ENCODE results near the gene BRME1.
"Not testable (repeated sequence)": the region's sequence is repeated elsewhere in the genome, so short reads cannot be mapped to it uniquely, and the experiment has no call there.

BRME1 gene

GRCh38 chr19:13865571-13866462 is 40.1 kb downstream of the BRME1 start:
- no peak for DNase-seq (ENCODE audit: low read depth in 3 of 3)

- DNase-seq (ENCODE audit: low read depth in 3 of 3): no peak
Observed at GRCh38 chr19:13864667-13865570, 41.0 kb downstream of the BRME1 start.

- DNase-seq (ENCODE audit: low read depth in 3 of 3): no peak
Observed at GRCh38 chr19:13864046-13864666, 41.8 kb downstream of the BRME1 start.

GRCh38 chr19:13861714-13862531 is 44.0 kb downstream of the BRME1 start:
- DNase-seq (ENCODE audit: low read depth in 3 of 3): peak; percentile 79 to 87 (median 81)

GRCh38 chr19:13861392-13861713 is 44.6 kb downstream of the BRME1 start:
- no peak for DNase-seq (ENCODE audit: low read depth in 3 of 3)

- DNase-seq (ENCODE audit: low read depth in 3 of 3): no peak
Observed at GRCh38 chr19:13860679-13861391, 45.1 kb downstream of the BRME1 start.

GRCh38 chr19:13859361-13859880 is 46.5 kb downstream of the BRME1 start:
- DNase-seq (ENCODE audit: low read depth in 3 of 3): no peak

- no peak for DNase-seq (ENCODE audit: low read depth in 3 of 3)
Observed at GRCh38 chr19:13856497-13856896, 49.4 kb downstream of the BRME1 start.

GRCh38 chr19:13852171-13852707 is 53.7 kb downstream of the BRME1 start:
- not testable (repeated sequence) for DNase-seq (ENCODE audit: low read depth in 3 of 3)

- DNase-seq (ENCODE audit: low read depth in 3 of 3): not testable (repeated sequence)
Observed at GRCh38 chr19:13851734-13852114, 54.2 kb downstream of the BRME1 start.

GRCh38 chr19:13850910-13851733 is 54.8 kb downstream of the BRME1 start:
- peak in 1 of 3 experiments; percentile 62 for DNase-seq (ENCODE audit: low read depth in 3 of 3)

GRCh38 chr19:13849991-13850909 is 55.7 kb downstream of the BRME1 start:
- DNase-seq (ENCODE audit: low read depth in 3 of 3): peak in 1 of 3 experiments; percentile 73

GRCh38 chr19:13848798-13849676 is 56.9 kb downstream of the BRME1 start:
- DNase-seq (ENCODE audit: low read depth in 3 of 3): no peak

GRCh38 chr19:13848340-13848677 is 57.6 kb downstream of the BRME1 start:
- DNase-seq (ENCODE audit: low read depth in 3 of 3): no peak

- peak; percentile 58 to 82 (median 65) for DNase-seq (ENCODE audit: low read depth in 3 of 3)
Observed at GRCh38 chr19:13847407-13848339, 58.2 kb downstream of the BRME1 start.
